ENCODE data around the gene SPATS1. TPM values are rescaled to one million over a fixed set of nuclear protein-coding genes. Genes with fewer than 3 reads are reported as not detected.

Gene SPATS1
- polyA plus RNA-seq (not detected in 2 replicates), polyA minus RNA-seq (not detected in 2 replicates)

GRCh38 chr6:44342489-44342888 is at the start of gene SPATS1:
TSS of gene SPATS1 (plus strand) at chr6:44342650. CDS start at chr6:44343096, 446 bp downstream.
- Histone ChIP-seq H3K27ac (ENCODE audit: low read length) (no peak within 1 kb of the TSS), H2AFZ (ENCODE audit: low read depth, low read length) (no peak within 1 kb of the TSS), H3K4me3 (ENCODE audit: low read length) (no peak within 1 kb of the TSS), H3F3A (ENCODE audit: insufficient read depth, low read length, poor library complexity, severe bottlenecking) (no peaks in the 10 kb centered on the region), H3K9me3 (ENCODE audit: low read length) (no peaks in the 10 kb centered on the region), H3K79me2 (replicated peaks; ENCODE audit: insufficient read depth, low read length) (no peaks in the 10 kb centered on the region), H3K27me3 (ENCODE audit: insufficient read depth, low read depth, low read length) (no peaks in the 10 kb centered on the region), H3K36me3 (ENCODE audit: insufficient read depth, low read length) (no peaks in the 10 kb centered on the region), H3K4me2 (ENCODE audit: low read length) (no peak within 1 kb of the TSS), H3K9ac (ENCODE audit: low read length) (no peak within 1 kb of the TSS), H3K9me2 (ENCODE audit: insufficient read depth, low read length) (no peaks in the 10 kb centered on the region), H4K20me1 (ENCODE audit: insufficient read depth) (no peaks in the 10 kb centered on the region)
- TF ChIP-seq REST (IDR thresholded peaks at IDR 0.05; ENCODE audit: borderline replicate concordance) (no peak), RAD21 (conservative IDR thresholded peaks at IDR 0.05) (no peak), POLR2AphosphoS5 (IDR thresholded peaks at IDR 0.05) (no peak), EP300 (conservative IDR thresholded peaks at IDR 0.05; ENCODE audit: poor library complexity, severe bottlenecking) (no peak)

- no peak overlapping the region for H3K27ac ChIP-seq (ENCODE audit: low read length)
- no peak overlapping the region for H3K4me3 ChIP-seq (ENCODE audit: low read length)
- TF ChIP-seq SMC3 (conservative IDR thresholded peaks at IDR 0.05; ENCODE audit: poor library complexity) = no peak
- no peak for TF ChIP-seq MXI1 (conservative IDR thresholded peaks at IDR 0.05; ENCODE audit: poor library complexity, severe bottlenecking)
- TF ChIP-seq REST (IDR thresholded peaks at IDR 0.05; ENCODE audit: borderline replicate concordance) = no peak
- no peak for TF ChIP-seq CTCF (IDR thresholded peaks at IDR 0.05; ENCODE audit: poor library complexity, severe bottlenecking)
- no peak for TF ChIP-seq POLR2AphosphoS5 (IDR thresholded peaks at IDR 0.05)
- no peak for TF ChIP-seq TAF1 (IDR thresholded peaks at IDR 0.05; ENCODE audit: low read depth)
- TF ChIP-seq EZH2 (IDR thresholded peaks at IDR 0.05; ENCODE audit: borderline replicate concordance, insufficient read depth, low read length, poor library complexity, severe bottlenecking) = no peak
- no peak for TF ChIP-seq EP300 (conservative IDR thresholded peaks at IDR 0.05; ENCODE audit: poor library complexity, severe bottlenecking)
- no peak for TF ChIP-seq RAD21 (conservative IDR thresholded peaks at IDR 0.05)
- H4K20me1 ChIP-seq (ENCODE audit: insufficient read depth) = no peaks in the 10 kb centered on the region
- no peak overlapping the region for H3K9ac ChIP-seq (ENCODE audit: low read length)
- no peaks in the 10 kb centered on the region for H3K9me3 ChIP-seq (ENCODE audit: low read length)
- no peaks in the 10 kb centered on the region for H3K9me2 ChIP-seq (ENCODE audit: insufficient read depth, low read length)
- no peak overlapping the region for H3K4me2 ChIP-seq (ENCODE audit: low read length)
- no peaks in the 10 kb centered on the region for H3K36me3 ChIP-seq (ENCODE audit: insufficient read depth, low read length)
- no peaks in the 10 kb centered on the region for H3F3A ChIP-seq (ENCODE audit: insufficient read depth, low read length, poor library complexity, severe bottlenecking)
- no peaks in the 10 kb centered on the region for H3K79me2 ChIP-seq (replicated peaks; ENCODE audit: insufficient read depth, low read length)
- no peak overlapping the region for H2AFZ ChIP-seq (ENCODE audit: low read depth, low read length)
- no peaks in the 10 kb centered on the region for H3K27me3 ChIP-seq (ENCODE audit: insufficient read depth, low read depth, low read length)
Measured at GRCh38 chr6:44292661-44293365, 49.6 kb upstream of the SPATS1 start.
